ENCODE results near the gene TACC2.

DNA sequence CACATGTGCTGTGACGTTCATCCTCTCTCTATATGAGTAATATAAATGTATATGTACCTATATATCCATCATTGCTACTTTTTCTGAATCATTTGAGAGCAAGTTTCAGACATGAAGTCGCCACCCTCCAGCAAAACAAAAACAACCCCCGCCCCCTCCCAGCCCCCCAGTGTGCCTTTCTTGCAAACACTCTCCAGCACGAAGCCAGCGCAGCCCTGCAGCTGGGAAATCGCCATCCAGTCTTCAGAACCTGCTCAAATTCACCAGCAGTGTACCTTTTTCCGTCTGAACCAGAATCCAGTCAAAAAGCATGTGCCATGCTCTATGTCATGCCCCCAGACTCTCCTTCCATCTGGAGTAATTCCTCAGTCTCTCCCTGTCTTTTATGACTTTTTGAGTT is 135.8 kb downstream of the TACC2 start:
- TF ChIP-seq, protein P1, sequence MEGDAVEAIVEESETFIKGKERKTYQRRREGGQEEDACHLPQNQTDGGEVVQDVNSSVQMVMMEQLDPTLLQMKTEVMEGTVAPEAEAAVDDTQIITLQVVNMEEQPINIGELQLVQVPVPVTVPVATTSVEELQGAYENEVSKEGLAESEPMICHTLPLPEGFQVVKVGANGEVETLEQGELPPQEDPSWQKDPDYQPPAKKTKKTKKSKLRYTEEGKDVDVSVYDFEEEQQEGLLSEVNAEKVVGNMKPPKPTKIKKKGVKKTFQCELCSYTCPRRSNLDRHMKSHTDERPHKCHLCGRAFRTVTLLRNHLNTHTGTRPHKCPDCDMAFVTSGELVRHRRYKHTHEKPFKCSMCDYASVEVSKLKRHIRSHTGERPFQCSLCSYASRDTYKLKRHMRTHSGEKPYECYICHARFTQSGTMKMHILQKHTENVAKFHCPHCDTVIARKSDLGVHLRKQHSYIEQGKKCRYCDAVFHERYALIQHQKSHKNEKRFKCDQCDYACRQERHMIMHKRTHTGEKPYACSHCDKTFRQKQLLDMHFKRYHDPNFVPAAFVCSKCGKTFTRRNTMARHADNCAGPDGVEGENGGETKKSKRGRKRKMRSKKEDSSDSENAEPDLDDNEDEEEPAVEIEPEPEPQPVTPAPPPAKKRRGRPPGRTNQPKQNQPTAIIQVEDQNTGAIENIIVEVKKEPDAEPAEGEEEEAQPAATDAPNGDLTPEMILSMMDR (IDR thresholded peaks at IDR 0.05; ENCODE audit: insufficient read depth, low read depth, low read length): no peak
- no peak for TF ChIP-seq EZH2 (IDR thresholded peaks at IDR 0.05; ENCODE audit: insufficient read depth, low read length)

Data from astrocyte (in vitro differentiated cells and primary cell).